ENCODE results near the gene DACT3. TPM values are rescaled to one million over a fixed set of nuclear protein-coding genes. Genes with fewer than 3 reads are reported as not detected.
A peak's percentile ranks its signal among the peaks of the same experiment; 100 is the strongest.

Gene DACT3
- total and polyA plus RNA-seq, 7 donors, result 0.44 to 1.6 (median 0.76) TPM

DNA sequence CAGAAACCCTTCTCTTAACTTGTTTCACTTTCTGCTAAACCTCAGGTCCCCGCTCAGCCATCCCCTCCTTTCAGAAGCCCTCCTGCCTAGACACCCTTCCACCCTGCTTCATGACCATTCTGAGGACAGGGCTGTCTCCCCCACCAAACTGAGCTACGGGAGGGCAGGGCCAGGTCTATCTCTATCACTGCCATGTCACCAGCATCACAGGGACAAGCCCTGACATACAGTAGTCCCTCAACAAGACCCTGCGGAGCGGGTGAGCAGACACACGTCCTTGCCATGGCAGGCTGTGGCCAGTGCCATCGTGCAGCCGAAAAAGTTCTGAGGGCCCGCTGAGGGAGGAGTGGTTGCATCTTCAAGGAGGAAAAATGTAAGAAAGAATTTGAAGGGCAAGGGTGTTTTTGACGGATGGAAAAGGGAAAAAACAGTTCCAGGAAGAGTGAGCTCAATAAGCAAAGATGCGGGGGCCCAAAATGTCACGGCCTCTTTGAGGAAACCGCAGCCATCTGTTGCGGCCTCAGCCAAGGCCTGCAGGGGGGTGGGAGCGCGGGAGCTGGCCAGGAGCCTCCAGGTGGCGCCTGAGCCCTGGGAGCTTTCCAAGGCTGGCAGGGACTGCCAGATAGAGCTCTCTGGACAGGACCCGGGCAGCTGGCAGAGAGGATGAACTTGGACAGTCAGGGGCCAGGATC lies 44.2 kb downstream of the DACT3 start:
- peaks cover 0 to 6% (median 0%) of the 10 kb centered on the region in 3 donors for H3K27me3 ChIP-seq (ENCODE audit: insufficient read depth in 3 of 3, low read length in 2 of 3)
- DNase-seq (peak in 1 of 2 donors; percentile 45), ATAC-seq (peak in 3 of 4 donors; percentile 30 to 56 (median 47))
- H3K4me1 ChIP-seq, result peaks cover 17% of the 10 kb centered on the region
- TF ChIP-seq, protein P1, sequence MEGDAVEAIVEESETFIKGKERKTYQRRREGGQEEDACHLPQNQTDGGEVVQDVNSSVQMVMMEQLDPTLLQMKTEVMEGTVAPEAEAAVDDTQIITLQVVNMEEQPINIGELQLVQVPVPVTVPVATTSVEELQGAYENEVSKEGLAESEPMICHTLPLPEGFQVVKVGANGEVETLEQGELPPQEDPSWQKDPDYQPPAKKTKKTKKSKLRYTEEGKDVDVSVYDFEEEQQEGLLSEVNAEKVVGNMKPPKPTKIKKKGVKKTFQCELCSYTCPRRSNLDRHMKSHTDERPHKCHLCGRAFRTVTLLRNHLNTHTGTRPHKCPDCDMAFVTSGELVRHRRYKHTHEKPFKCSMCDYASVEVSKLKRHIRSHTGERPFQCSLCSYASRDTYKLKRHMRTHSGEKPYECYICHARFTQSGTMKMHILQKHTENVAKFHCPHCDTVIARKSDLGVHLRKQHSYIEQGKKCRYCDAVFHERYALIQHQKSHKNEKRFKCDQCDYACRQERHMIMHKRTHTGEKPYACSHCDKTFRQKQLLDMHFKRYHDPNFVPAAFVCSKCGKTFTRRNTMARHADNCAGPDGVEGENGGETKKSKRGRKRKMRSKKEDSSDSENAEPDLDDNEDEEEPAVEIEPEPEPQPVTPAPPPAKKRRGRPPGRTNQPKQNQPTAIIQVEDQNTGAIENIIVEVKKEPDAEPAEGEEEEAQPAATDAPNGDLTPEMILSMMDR (IDR thresholded peaks at IDR 0.05), result peak; percentile 13
- H3K27ac ChIP-seq, result no peak overlapping the region
- no peak overlapping the region for H3K4me3 ChIP-seq
- H3K36me3 ChIP-seq (ENCODE audit: insufficient read depth in 1 of 2, low read depth in 1 of 2), result no peaks in the 10 kb centered on the region
- WGBS, 3 donors, result 21 to 29% (median 22%) methylated on average over 17 of the region's 17 CpGs
- H3K9me3 ChIP-seq, result no peaks in the 10 kb centered on the region
- intact Hi-C loops (cut with DNase I), result no loop called here

DNA sequence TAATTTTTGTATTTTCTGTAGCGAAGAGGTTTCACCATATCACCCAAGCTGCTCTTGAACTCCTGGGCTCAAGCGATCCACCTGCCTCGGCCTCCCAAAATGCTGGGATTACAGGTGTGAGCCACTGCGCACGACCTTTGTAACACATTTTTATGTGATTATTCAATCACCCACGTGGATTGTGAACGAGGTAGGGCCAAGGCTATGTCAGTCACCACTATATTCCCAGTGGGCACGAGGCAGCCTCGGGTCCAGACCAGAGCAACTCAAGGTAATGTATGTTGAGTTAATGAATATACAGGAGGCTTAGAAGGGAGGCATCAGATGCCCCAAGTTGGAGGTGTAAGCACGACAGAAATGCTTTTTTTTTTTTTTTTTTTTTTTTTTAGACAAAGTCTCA lies 45.0 kb downstream of the DACT3 start:
- peaks cover 17% of the 10 kb centered on the region for H3K4me1 ChIP-seq
- H3K4me3 ChIP-seq, result no peak overlapping the region
- no peaks in the 10 kb centered on the region for H3K36me3 ChIP-seq (ENCODE audit: insufficient read depth in 1 of 2, low read depth in 1 of 2)
- TF ChIP-seq, protein P1 (IDR thresholded peaks at IDR 0.05), result no peak
- H3K27ac ChIP-seq, result no peak overlapping the region
- H3K9me3 ChIP-seq, result no peaks in the 10 kb centered on the region
- DNase-seq (peak in 1 of 2 donors; percentile 32), ATAC-seq (no peak)
- H3K27me3 ChIP-seq (ENCODE audit: insufficient read depth in 3 of 3, low read length in 2 of 3), result no peaks in the 10 kb centered on the region
- intact Hi-C loops (cut with DNase I), result loop anchor here in 1 of 2 donors (2.0 kb wide), 1 partner anchor 47 kb away; no protein-coding TSS in a partner anchor
- WGBS, 3 donors, result 80 to 89% (median 80%) methylated on average over 10 of the region's 10 CpGs

GRCh38 chr19:46614114-46614722 lies 46.8 kb downstream of the DACT3 start:
- H3K36me3 ChIP-seq (ENCODE audit: insufficient read depth in 1 of 2, low read depth in 1 of 2), result peaks cover 0 to 9% of the 10 kb centered on the region in 2 donors
- no peaks in the 10 kb centered on the region for H3K9me3 ChIP-seq
- no peaks in the 10 kb centered on the region for H3K27me3 ChIP-seq (ENCODE audit: insufficient read depth in 3 of 3, low read length in 2 of 3)
- no peak overlapping the region for H3K27ac ChIP-seq
- peak; percentile 86 to 90 for DNase-seq
- peaks cover 17% of the 10 kb centered on the region for H3K4me1 ChIP-seq
- no peak overlapping the region for H3K4me3 ChIP-seq
- 11 to 16% (median 12%) methylated on average over 12 of the region's 12 CpGs for WGBS, 3 donors
- TF ChIP-seq, protein P1 (IDR thresholded peaks at IDR 0.05), result peak; percentile 87
- ATAC-seq, result peak; percentile 81 to 93 (median 86)
- intact Hi-C loops (cut with DNase I), result loop anchor here (1.0 to 2.0 kb wide), 2 partner anchors 48 to 49 kb away; no protein-coding TSS in a partner anchor

GRCh38 chr19:46613525-46613924 lies 47.5 kb downstream of the DACT3 start:
- H3K36me3 ChIP-seq (ENCODE audit: insufficient read depth in 1 of 2, low read depth in 1 of 2), result peaks cover 0 to 16% of the 10 kb centered on the region in 2 donors
- no peaks in the 10 kb centered on the region for H3K9me3 ChIP-seq
- no peak overlapping the region for H3K27ac ChIP-seq
- intact Hi-C loops (cut with DNase I), result no loop called here
- DNase-seq, result peak in 1 of 2 donors; percentile 39
- H3K4me3 ChIP-seq, result no peak overlapping the region
- WGBS, 3 donors, result 86 to 92% (median 90%) methylated on average over 22 of the region's 22 CpGs
- ATAC-seq, result no peak
- H3K4me1 ChIP-seq, result peaks cover 12% of the 10 kb centered on the region
- TF ChIP-seq, protein P1 (IDR thresholded peaks at IDR 0.05), result no peak
- no peaks in the 10 kb centered on the region for H3K27me3 ChIP-seq (ENCODE audit: insufficient read depth in 3 of 3, low read length in 2 of 3)
